Peyer's patch (tissue), 4 donors: ENCODE measurements around the gene OLFML2A. TPM values are rescaled to one million over a fixed set of nuclear protein-coding genes. Genes with fewer than 3 reads are reported as not detected.

Experiments
- DNase-seq, 3 donors: peaks; one replicate each; pipeline ENCODE4 v3.0.0-alpha.2; 2017 to 2019
- H3K27ac ChIP-seq, 4 donors: fragments of 200-600 bp; sonication (generic); one replicate each; pipeline ENCODE4 v1.5.1; 2016 to 2019
- H3K27me3 ChIP-seq, 2 donors: fragments of 200-600 bp; sonication (generic); one replicate each; pipeline ENCODE4 v1.5.1; 2019
- H3K36me3 ChIP-seq, 3 donors: fragments of 200-600 bp; sonication (generic); one replicate each; pipeline ENCODE4 v1.5.1; 2016 to 2019
- H3K4me1 ChIP-seq, 4 donors: fragments of 200-600 bp; sonication (generic); one replicate each; pipeline ENCODE4 v1.5.1; 2016 to 2019
- H3K4me3 ChIP-seq, 4 donors: fragments of 200-600 bp; sonication (generic); 1 replicate in 3 of 4; 2 replicates in 1 of 4; pipeline ENCODE4 v1.5.1; 2016 to 2019; ENCODE audit warnings: mild to moderate bottlenecking in 1 of 4
- H3K9me3 ChIP-seq, 4 donors: fragments of 200-600 bp; sonication (generic); one replicate each; pipeline ENCODE4 v1.5.1; 2016 to 2019; ENCODE audit warnings: mild to moderate bottlenecking in 1 of 4
- POLR2A ChIP-seq, 2 donors: fragments of 450-650 bp; IDR thresholded peaks; one replicate each; pipeline ENCODE4 v1.5.1; 2017; ENCODE audit warnings: antibody characterized with exemption in 2 of 2, mild to moderate bottlenecking in 2 of 2, moderate library complexity in 2 of 2
- total RNA-seq, 4 donors: library from RNA; depleted of rRNA; stranded (reverse); fragments of >200 nt; gene quantifications; one replicate each; pipeline ENCODE4 v1.1.0, GENCODE V29; 2016
- TF ChIP-seq, protein P1 (sequence below), 6 experiments: fragments of 450-650 bp in 4 of 6; fragments of 200-600 bp in 2 of 6; sonication (generic) in 1 of 6; IDR thresholded peaks; one replicate each; pipeline ENCODE4 v1.5.1; 2017 to 2019; ENCODE audit warnings: antibody characterized with exemption in 6 of 6, mild to moderate bottlenecking in 3 of 6, moderate library complexity in 1 of 6

The OLFML2A gene
- total RNA-seq, 4 donors from 2014 or later, result 0.88 to 10.0 (median 8.7) TPM

GRCh38 chr9:124863371-124863871 lies 86.5 kb downstream of the OLFML2A start:
- Histone ChIP-seq H3K36me3 (peaks cover 0 to 21% (median 0%) of the 10 kb centered on the region in 3 donors), H3K4me1 (peaks cover 6 to 41% (median 8%) of the 10 kb centered on the region in 4 donors), H3K9me3 (no peaks in the 10 kb centered on the region), H3K27me3 (no peaks in the 10 kb centered on the region), H3K4me3 (no peak overlapping the region), H3K27ac (peak overlapping the region in 3 of 4 donors; percentile 64 to 92 (median 91))
- TF ChIP-seq, protein P1, sequence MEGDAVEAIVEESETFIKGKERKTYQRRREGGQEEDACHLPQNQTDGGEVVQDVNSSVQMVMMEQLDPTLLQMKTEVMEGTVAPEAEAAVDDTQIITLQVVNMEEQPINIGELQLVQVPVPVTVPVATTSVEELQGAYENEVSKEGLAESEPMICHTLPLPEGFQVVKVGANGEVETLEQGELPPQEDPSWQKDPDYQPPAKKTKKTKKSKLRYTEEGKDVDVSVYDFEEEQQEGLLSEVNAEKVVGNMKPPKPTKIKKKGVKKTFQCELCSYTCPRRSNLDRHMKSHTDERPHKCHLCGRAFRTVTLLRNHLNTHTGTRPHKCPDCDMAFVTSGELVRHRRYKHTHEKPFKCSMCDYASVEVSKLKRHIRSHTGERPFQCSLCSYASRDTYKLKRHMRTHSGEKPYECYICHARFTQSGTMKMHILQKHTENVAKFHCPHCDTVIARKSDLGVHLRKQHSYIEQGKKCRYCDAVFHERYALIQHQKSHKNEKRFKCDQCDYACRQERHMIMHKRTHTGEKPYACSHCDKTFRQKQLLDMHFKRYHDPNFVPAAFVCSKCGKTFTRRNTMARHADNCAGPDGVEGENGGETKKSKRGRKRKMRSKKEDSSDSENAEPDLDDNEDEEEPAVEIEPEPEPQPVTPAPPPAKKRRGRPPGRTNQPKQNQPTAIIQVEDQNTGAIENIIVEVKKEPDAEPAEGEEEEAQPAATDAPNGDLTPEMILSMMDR (IDR thresholded peaks at IDR 0.05), result no peak
- no peak for TF ChIP-seq POLR2A (IDR thresholded peaks at IDR 0.05)
- no peak for DNase-seq

Other genes with a start within 250 kb of the OLFML2A start
- 10 to 100 TPM; 10.7 to 43.0 (median 28.1) TPM for gene NR6A1, start 5.8 kb upstream of the OLFML2A start, total RNA-seq
- gene WDR38, start 76.3 kb downstream of the OLFML2A start, total RNA-seq, result not detected
- gene RPL35, start 84.8 kb downstream of the OLFML2A start, total RNA-seq, result 1,000 to 10,000 TPM in 1 of 4 donors, 100 to 1,000 TPM in 3; 462 to 1,338 (median 588) TPM
- 10 to 100 TPM; 15.7 to 23.5 (median 18.0) TPM for gene ARPC5L, start 85.0 kb downstream of the OLFML2A start, total RNA-seq
- gene GOLGA1, start 163.9 kb downstream of the OLFML2A start, total RNA-seq, result 10 to 100 TPM; 27.0 to 52.8 (median 37.3) TPM